Liver (tissue), 9 donors: ENCODE measurements around the gene PSMD6. TPM values are rescaled to one million over a fixed set of nuclear protein-coding genes. Genes with fewer than 3 reads are reported as not detected.

Source experiments
- DNase-seq: peaks from one replicate; pipeline ENCODE4 v3.0.0-alpha.2; 2017; ENCODE audit warnings: low spot score
- H3K27ac ChIP-seq, 2 donors: one replicate each; pipeline ENCODE4 v1.7.0; 2013; ENCODE audit warnings: inconsistent platforms in 2 of 2, low read length in 2 of 2, control low read depth in 1 of 2, low read depth in 1 of 2, mild to moderate bottlenecking in 1 of 2
- H3K27me3 ChIP-seq, 4 donors: one replicate each; pipeline versions ENCODE4 v1.6.1 to v1.7.0; 2013; ENCODE audit warnings: low read length in 3 of 4, inconsistent platforms in 1 of 4, mild to moderate bottlenecking in 1 of 4, moderate library complexity in 1 of 4; ENCODE audit not compliant: control insufficient read depth in 4 of 4, insufficient read depth in 4 of 4
- H3K36me3 ChIP-seq, 4 donors: one replicate each; pipeline versions ENCODE4 v1.6.1 to v1.7.0; 2013; ENCODE audit warnings: low read length in 3 of 4, mild to moderate bottlenecking in 3 of 4, low read depth in 1 of 4, moderate library complexity in 1 of 4; ENCODE audit not compliant: control insufficient read depth in 4 of 4, insufficient read depth in 3 of 4
- H3K4me1 ChIP-seq, 4 donors: one replicate each; pipeline versions ENCODE4 v1.6.1 to v1.7.0; 2013; ENCODE audit warnings: low read length in 3 of 4, mild to moderate bottlenecking in 3 of 4, moderate library complexity in 1 of 4; ENCODE audit not compliant: control insufficient read depth in 4 of 4, insufficient read depth in 4 of 4
- H3K4me3 ChIP-seq, 3 donors: one replicate each; pipeline versions ENCODE4 v1.6.1 to v1.7.0; 2013; ENCODE audit warnings: low read length in 3 of 3, control low read depth in 1 of 3, low read depth in 1 of 3, mild to moderate bottlenecking in 1 of 3
- H3K9ac ChIP-seq, 2 donors: one replicate each; pipeline ENCODE4 v1.7.0; 2013; ENCODE audit warnings: low read length in 2 of 2, mild to moderate bottlenecking in 2 of 2, moderate library complexity in 2 of 2, control low read depth in 1 of 2, low read depth in 1 of 2
- H3K9me3 ChIP-seq, 4 donors: one replicate each; pipeline versions ENCODE4 v1.6.1 to v1.7.0; 2013; ENCODE audit warnings: low read length in 3 of 4; ENCODE audit not compliant: control insufficient read depth in 4 of 4
- CTCF ChIP-seq: fragments of 150-350 bp; IDR thresholded peaks from 2 replicates; pipeline ENCODE4 v1.5.1; 2017; ENCODE audit warnings: improper control_type of control experiment, low read depth, low read length; ENCODE audit not compliant: missing input control
- EGR1 ChIP-seq, 2 donors: IDR thresholded peaks; 2 replicates each; pipeline ENCODE4 v1.6.1; 2016 to 2018; ENCODE audit warnings: antibody characterized with exemption in 2 of 2, low read depth in 2 of 2
- FOXA1 ChIP-seq: IDR thresholded peaks from 2 replicates; pipeline ENCODE4 v1.6.1; 2016; ENCODE audit warnings: antibody characterized with exemption
- FOXA2 ChIP-seq: IDR thresholded peaks from 2 replicates; pipeline ENCODE4 v1.6.1; 2016; ENCODE audit warnings: antibody characterized with exemption
- GABPA ChIP-seq, 2 donors: IDR thresholded peaks in 1 of 2; conservative IDR thresholded peaks in 1 of 2; 2 replicates each; pipeline ENCODE4 v1.6.1; 2016; ENCODE audit warnings: antibody characterized with exemption in 2 of 2, mild to moderate bottlenecking in 1 of 2, moderate library complexity in 1 of 2
- HNF4A ChIP-seq, 2 donors: conservative IDR thresholded peaks; 2 replicates each; pipeline ENCODE4 v1.6.1; 2016; ENCODE audit warnings: antibody characterized with exemption in 2 of 2, mild to moderate bottlenecking in 2 of 2
- HNF4G ChIP-seq: IDR thresholded peaks from 2 replicates; pipeline ENCODE4 v1.6.1; 2016; ENCODE audit warnings: antibody characterized with exemption
- JUND ChIP-seq, 2 donors: IDR thresholded peaks; 2 replicates each; pipeline ENCODE4 v1.6.1; 2016; ENCODE audit warnings: antibody characterized with exemption in 2 of 2
- MAX ChIP-seq: IDR thresholded peaks from 2 replicates; pipeline ENCODE4 v1.6.1; 2016; ENCODE audit warnings: antibody characterized with exemption
- NR2F2 ChIP-seq: IDR thresholded peaks from 2 replicates; pipeline ENCODE4 v1.6.1; 2016; ENCODE audit warnings: antibody characterized with exemption
- RAD21 ChIP-seq, 2 donors: IDR thresholded peaks; 2 replicates each; pipeline ENCODE4 v1.6.1; 2016; ENCODE audit warnings: antibody characterized with exemption in 2 of 2, mild to moderate bottlenecking in 2 of 2
- REST ChIP-seq: IDR thresholded peaks from 2 replicates; pipeline ENCODE4 v1.6.1; 2016; ENCODE audit warnings: antibody characterized with exemption, mild to moderate bottlenecking
- RXRA ChIP-seq, 2 donors: IDR thresholded peaks; 2 replicates each; pipeline ENCODE4 v1.6.1; 2017 to 2018; ENCODE audit warnings: antibody characterized with exemption in 2 of 2, mild to moderate bottlenecking in 1 of 2
- SP1 ChIP-seq: IDR thresholded peaks from 2 replicates; pipeline ENCODE4 v1.6.1; 2018; ENCODE audit warnings: antibody characterized with exemption, mild to moderate bottlenecking
- TAF1 ChIP-seq: conservative IDR thresholded peaks from 2 replicates; pipeline ENCODE4 v1.6.1; 2016; ENCODE audit warnings: antibody characterized with exemption, mild to moderate bottlenecking
- YY1 ChIP-seq: IDR thresholded peaks from 2 replicates; pipeline ENCODE4 v1.6.1; 2016; ENCODE audit warnings: antibody characterized with exemption, mild to moderate bottlenecking
- ZBTB33 ChIP-seq: IDR thresholded peaks from 2 replicates; pipeline ENCODE4 v1.6.1; 2016; ENCODE audit warnings: antibody characterized with exemption
- WGBS: extraction: QIAGEN DNeasy Blood & Tissue Kit; methylation state at CpG from one replicate; pipeline ENCODE4 v1.1.7; 2013; 5-methylcytosine and 5-hydroxymethylcytosine counted together
- polyA plus RNA-seq, 2 donors: library from polyadenylated mRNA; stranded (reverse) in 1 of 2; unstranded in 1 of 2; fragments of 200-250 nt in 1 of 2; fragments of >200 nt in 1 of 2; fragmentation: Nextera tagmentation in 1 of 2; extraction: Ambion mirVana in 1 of 2; gene quantifications; one replicate each; pipeline versions ENCODE4 v1.2.1 to v1.2.3, GENCODE V29; 2013 to 2015
- total RNA-seq, 2 donors: library from RNA; depleted of rRNA; stranded (reverse); fragments of >200 nt; gene quantifications; one replicate each; pipeline ENCODE4 v1.2.3, GENCODE V29; 2014
- TF ChIP-seq, protein P1 (sequence below): IDR thresholded peaks from 2 replicates; pipeline ENCODE4 v1.6.1; 2016; ENCODE audit warnings: antibody characterized with exemption
- donor health status: healthy.
- donor health status: healthy.
- donor health status: healthy.
- donor health status: healthy.
- donor health status: healthy.

PSMD6 gene
- total and polyA plus RNA-seq, 4 donors: 49.3 to 72.7 (median 54.9) TPM

DNA sequence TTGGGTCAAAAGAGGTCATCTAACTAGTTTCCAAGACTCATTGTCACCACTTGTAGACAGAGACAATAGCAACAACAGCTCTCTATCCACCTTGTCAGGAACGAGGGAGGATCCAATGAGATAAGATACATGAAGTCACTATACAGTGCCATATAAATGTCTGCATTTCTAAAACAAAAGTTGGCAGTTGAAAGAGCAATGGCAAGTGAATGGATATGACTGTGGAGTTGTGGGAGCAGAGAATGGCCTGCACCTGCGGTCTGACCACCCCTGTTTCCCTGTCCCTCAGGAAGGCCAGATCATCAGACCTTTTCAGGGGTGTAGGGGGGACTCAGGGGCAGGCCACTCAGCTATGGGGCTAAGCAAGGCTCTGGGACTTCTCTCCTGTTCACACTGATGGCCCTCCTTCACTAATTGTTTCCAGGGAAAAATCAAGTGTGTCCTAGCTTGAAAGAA, 40.7 kb upstream of the PSMD6 start:
- no peak for DNase-seq
- peaks cover 0 to 3% (median 0%) of the 10 kb centered on the region in 4 donors for H3K27me3 ChIP-seq
- H3K36me3 ChIP-seq: no peaks in the 10 kb centered on the region
- H3K4me1 ChIP-seq: no peaks in the 10 kb centered on the region
- no peak for TF ChIP-seq RXRA (IDR thresholded peaks at IDR 0.05)
- TF ChIP-seq ZBTB33: no peak
- TF ChIP-seq FOXA1: no peak
- TF ChIP-seq NR2F2: no peak
- TF ChIP-seq GABPA (IDR thresholded peaks at IDR 0.05 in 1 of 2, conservative IDR thresholded peaks at IDR 0.05 in 1 of 2): no peak
- TF ChIP-seq RAD21 (IDR thresholded peaks at IDR 0.05): no peak
- no peak for TF ChIP-seq CTCF
- TF ChIP-seq YY1: no peak
- no peak for TF ChIP-seq SP1
- no peak for TF ChIP-seq HNF4A (conservative IDR thresholded peaks at IDR 0.05)
- no peak for TF ChIP-seq TAF1
- TF ChIP-seq MAX: no peak
- no peak for TF ChIP-seq HNF4G
- no peak for TF ChIP-seq EGR1 (IDR thresholded peaks at IDR 0.05; ENCODE audit: low read depth in 2 of 2)
- TF ChIP-seq, protein P1, sequence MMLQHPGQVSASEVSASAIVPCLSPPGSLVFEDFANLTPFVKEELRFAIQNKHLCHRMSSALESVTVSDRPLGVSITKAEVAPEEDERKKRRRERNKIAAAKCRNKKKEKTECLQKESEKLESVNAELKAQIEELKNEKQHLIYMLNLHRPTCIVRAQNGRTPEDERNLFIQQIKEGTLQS: no peak
- no peak for TF ChIP-seq JUND (IDR thresholded peaks at IDR 0.05)
- no peak for TF ChIP-seq FOXA2
- no peak for TF ChIP-seq REST
- no peak overlapping the region for H3K9ac ChIP-seq
- no peak overlapping the region for H3K27ac ChIP-seq
- H3K4me3 ChIP-seq: no peak overlapping the region
- 67% methylated on average over 2 of the region's 2 CpGs for WGBS
- no peaks in the 10 kb centered on the region for H3K9me3 ChIP-seq
